MCF 10A (cell line): Measurements from ENCODE around the gene C9orf85. TPM values are rescaled to one million over a fixed set of nuclear protein-coding genes. Genes with fewer than 3 reads are reported as not detected.

ENCODE experiments used
- BruUV-seq: library from RNA; stranded (reverse); fragments of 400-500 nt; replicated peaks from 2 replicates; lab custom pipeline; 2021; lab: Mats Ljungman, UMichigan
- CTCF ChIA-PET: fragments of 300-600 bp; sonication (Branson Sonifier 250); formaldehyde crosslinking; extraction: SDS; loops from one replicate; lab custom pipeline; 2021; ENCODE audit warnings: antibody characterized with exemption, inconsistent platforms; lab: Yijun Ruan, JAX
- POLR2A ChIA-PET: fragments of 300-600, 350-650 bp; sonication (Branson Sonifier 250); formaldehyde crosslinking; extraction: SDS; loops from one replicate; lab custom pipeline; 2020; ENCODE audit warnings: antibody characterized with exemption, inconsistent platforms; lab: Yijun Ruan, JAX
- DNase-seq: peaks from one replicate; pipeline ENCODE4 v3.0.0-alpha.2; 2018; ENCODE audit not compliant: unreplicated experiment
- H3K27ac Mint-ChIP-seq: one replicate; pipeline ENCODE4 v1.8.0; 2022; ENCODE audit warnings: mild to moderate bottlenecking, low read depth, mixed read lengths; ENCODE audit not compliant: unreplicated experiment
- H3K27me3 Mint-ChIP-seq: one replicate; pipeline ENCODE4 v1.8.0; 2022; ENCODE audit warnings: mixed read lengths; ENCODE audit not compliant: insufficient read depth, unreplicated experiment
- H3K36me3 Mint-ChIP-seq: one replicate; pipeline ENCODE4 v1.8.0; 2022; ENCODE audit warnings: mild to moderate bottlenecking, moderate library complexity, mixed read lengths; ENCODE audit not compliant: insufficient read depth, unreplicated experiment
- H3K4me1 Mint-ChIP-seq: one replicate; pipeline ENCODE4 v1.8.0; 2022; ENCODE audit warnings: mixed read lengths; ENCODE audit not compliant: insufficient read depth, unreplicated experiment
- H3K4me3 Mint-ChIP-seq: one replicate; pipeline ENCODE4 v1.8.0; 2022; ENCODE audit warnings: mild to moderate bottlenecking, moderate library complexity, mixed read lengths; ENCODE audit not compliant: unreplicated experiment
- H3K9me3 Mint-ChIP-seq: one replicate; pipeline ENCODE4 v1.8.0; 2022; ENCODE audit warnings: mixed read lengths; ENCODE audit not compliant: unreplicated experiment
- CTCF ChIP-seq: fragments of 200-600 bp; IDR thresholded peaks from one replicate; pipeline ENCODE4 v1.8.0; 2022; ENCODE audit warnings: antibody characterized with exemption, mild to moderate bottlenecking; ENCODE audit not compliant: unreplicated experiment
- intact Hi-C: fragments of 100-400 bp; cut with micrococcal nuclease; formaldehyde crosslinking; loops from 2 replicates; pipeline ENCODE4 v1.14.1; 2022
- total RNA-seq: library from RNA; stranded (reverse); gene quantifications from 2 replicates; pipeline ENCODE4 v1.2.3, GENCODE V29; 2022

C9orf85 gene
- total RNA-seq, 1 experiment from 2014 or later = 19.6 TPM

DNA sequence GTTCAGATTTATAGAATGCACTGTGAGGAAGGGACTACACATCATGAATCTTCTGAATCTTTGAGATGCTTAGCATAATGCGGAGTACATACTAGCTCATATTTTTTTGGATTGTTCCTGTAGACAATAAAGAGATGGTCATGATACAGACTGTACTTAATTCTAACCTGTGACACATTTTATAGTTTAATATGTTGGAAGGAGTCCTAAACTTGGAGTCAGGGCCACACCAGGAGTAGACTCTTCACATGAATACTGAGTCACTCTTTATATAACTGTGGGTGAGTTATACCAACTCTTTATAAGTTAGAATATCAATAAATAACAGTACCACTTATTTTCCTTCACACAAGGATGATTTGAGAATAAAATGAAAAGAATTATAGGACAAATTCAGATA lies 16.9 kb downstream of the C9orf85 start:
- POLR2A ChIA-PET = interaction anchor here (0.7 to 10.2 kb wide), 3 partner anchors 9 to 41 kb away, joined by 3 to 78 read pairs (median 10); partner anchors contain the start of genes ABHD17B and C9orf85

GRCh38 chr9:71928806-71929205 lies 17.4 kb downstream of the C9orf85 start:
- Mint-ChIP-seq H3K27ac (peak overlapping the region; percentile 35), H3K4me3 (no peak overlapping the region), H3K36me3 (peaks cover 19% of the 10 kb centered on the region), H3K4me1 (peaks cover 16% of the 10 kb centered on the region), H3K27me3 (no peaks in the 10 kb centered on the region), H3K9me3 (no peaks in the 10 kb centered on the region)
- ChIA-PET POLR2A (interaction anchor here (10.2 kb wide), 1 partner anchor 16 kb away, joined by 78 read pairs; the partner anchor contains the start of genes ABHD17B and C9orf85), CTCF (interaction anchor here (1.1 kb wide), 1 partner anchor 110 kb away, joined by 4 read pairs; no protein-coding TSS in a partner anchor)
- no TSS peak for BruUV-seq
- intact Hi-C loops = no loop called here
- no peak for DNase-seq
- TF ChIP-seq CTCF = no peak

More for the DNA sequence above, 16.9 kb downstream of the C9orf85 start:
- no peaks in the 10 kb centered on the region for H3K27me3 Mint-ChIP-seq
- intact Hi-C loops = no loop called here
- BruUV-seq = no TSS peak
- no peak overlapping the region for H3K27ac Mint-ChIP-seq
- DNase-seq = no peak
- peaks cover 20% of the 10 kb centered on the region for H3K36me3 Mint-ChIP-seq
- no peak overlapping the region for H3K4me3 Mint-ChIP-seq
- no peaks in the 10 kb centered on the region for H3K9me3 Mint-ChIP-seq
- no peak for TF ChIP-seq CTCF
- peaks cover 16% of the 10 kb centered on the region for H3K4me1 Mint-ChIP-seq
- CTCF ChIA-PET = interaction anchor here (0.6 to 1.1 kb wide), 4 partner anchors 110 to 704 kb away, joined by 3 to 4 read pairs (median 4); no protein-coding TSS in a partner anchor

- Mint-ChIP-seq H3K27me3 (no peaks in the 10 kb centered on the region), H3K4me1 (peaks cover 16% of the 10 kb centered on the region), H3K4me3 (no peak overlapping the region), H3K36me3 (peaks cover 19% of the 10 kb centered on the region), H3K9me3 (no peaks in the 10 kb centered on the region), H3K27ac (peak overlapping the region; percentile 35)
- CTCF ChIA-PET = no interaction called here
- no TSS peak for BruUV-seq
- POLR2A ChIA-PET = interaction anchor here (10.2 kb wide), 1 partner anchor 16 kb away, joined by 78 read pairs; the partner anchor contains the start of genes ABHD17B and C9orf85
- peak; percentile 26 for DNase-seq
- TF ChIP-seq CTCF = no peak
- intact Hi-C loops = no loop called here
Observed at GRCh38 chr9:71929223-71929622, 17.8 kb downstream of the C9orf85 start.

GRCh38 chr9:71929791-71930440 lies 18.5 kb downstream of the C9orf85 start:
- CTCF ChIA-PET = interaction anchor here (1.2 to 1.3 kb wide), 2 partner anchors 19 to 34 kb away, joined by 4 read pairs; no protein-coding TSS in a partner anchor
- no peak overlapping the region for H3K4me3 Mint-ChIP-seq
- H3K36me3 Mint-ChIP-seq = peaks cover 19% of the 10 kb centered on the region
- no peaks in the 10 kb centered on the region for H3K27me3 Mint-ChIP-seq
- intact Hi-C loops = no loop called here
- DNase-seq = no peak
- H3K9me3 Mint-ChIP-seq = no peaks in the 10 kb centered on the region
- POLR2A ChIA-PET = interaction anchor here (1.3 to 10.2 kb wide), 2 partner anchors 17 to 21 kb away, joined by 4 to 78 read pairs; partner anchors contain the start of genes ABHD17B and C9orf85
- BruUV-seq = no TSS peak
- peaks cover 16% of the 10 kb centered on the region for H3K4me1 Mint-ChIP-seq
- H3K27ac Mint-ChIP-seq = no peak overlapping the region
- TF ChIP-seq CTCF = no peak
